HG03045 (cell line): Measurements from ENCODE around the gene STK25.
"Not testable (repeated sequence)": the region's sequence is repeated elsewhere in the genome, so short reads cannot be mapped to it uniquely, and the experiment has no call there.

Experiments used
- ATAC-seq: cut with Tn5 transposase; IDR thresholded peaks from one replicate; pipeline ENCODE4 v1.9.1; 2021; ENCODE audit warnings: mild to moderate bottlenecking, moderate library complexity; ENCODE audit not compliant: unreplicated experiment

Gene STK25

GRCh38 chr2:241540401-241540770 lies 32.0 kb upstream of the STK25 start:
- no peak for ATAC-seq

GRCh38 chr2:241539616-241540374 lies 31.4 kb upstream of the STK25 start:
- no peak for ATAC-seq

- ATAC-seq: no peak
These were observed 30.6 kb upstream of the STK25 start for GRCh38 chr2:241538838-241539615.

GRCh38 chr2:241535871-241536655 lies 27.7 kb upstream of the STK25 start:
- no peak for ATAC-seq

- no peak for ATAC-seq
These were observed 26.5 kb upstream of the STK25 start for GRCh38 chr2:241534701-241535375.

GRCh38 chr2:241534293-241534692 lies 25.9 kb upstream of the STK25 start:
- no peak for ATAC-seq

GRCh38 chr2:241532733-241533601 lies 24.6 kb upstream of the STK25 start:
- ATAC-seq: no peak

GRCh38 chr2:241532168-241532567 lies 23.8 kb upstream of the STK25 start:
- no peak for ATAC-seq

GRCh38 chr2:241531161-241531722 lies 22.9 kb upstream of the STK25 start:
- ATAC-seq: no peak

GRCh38 chr2:241530571-241530970 lies 22.2 kb upstream of the STK25 start:
- no peak for ATAC-seq

- not testable (repeated sequence) for ATAC-seq
These were observed 17.7 kb upstream of the STK25 start for GRCh38 chr2:241525818-241526780.

GRCh38 chr2:241522477-241522876 lies 14.1 kb upstream of the STK25 start:
- ATAC-seq: no peak

- no peak for ATAC-seq
These were observed 11.3 kb upstream of the STK25 start for GRCh38 chr2:241519669-241520068.

GRCh38 chr2:241517297-241517696 lies 8.9 kb upstream of the STK25 start:
- ATAC-seq: no peak

GRCh38 chr2:241516520-241516965 lies 8.2 kb upstream of the STK25 start:
- no peak for ATAC-seq

- no peak for ATAC-seq
These were observed 6.8 kb upstream of the STK25 start for GRCh38 chr2:241514986-241515737.

- ATAC-seq: no peak
These were observed 6.2 kb upstream of the STK25 start for GRCh38 chr2:241514553-241514952.
